ENCODE results near the gene CCM2.

GRCh38 chr7:45084336-45084735 lies 84.3 kb downstream of the CCM2 start:
- TF ChIP-seq POLR2AphosphoS5 (IDR thresholded peaks at IDR 0.05; ENCODE audit: low read depth) (no peak), CTCF (conservative IDR thresholded peaks at IDR 0.05; ENCODE audit: low read depth in 2 of 2) (no peak), CREB1 (CRISPR knock-in tag; IDR thresholded peaks at IDR 0.05; ENCODE audit: low read depth) (no peak), EZH2 (IDR thresholded peaks at IDR 0.05; ENCODE audit: low read depth, unreplicated experiment) (no peak), REST (IDR thresholded peaks at IDR 0.05; ENCODE audit: unreplicated experiment) (no peak), EZH2phosphoT487 (IDR thresholded peaks at IDR 0.05; ENCODE audit: unreplicated experiment) (no peak)

All from GM23338 (cell line).